H1 (cell line): ENCODE measurements around the gene CCL28.
"Not testable (repeated sequence)": the region's sequence is repeated elsewhere in the genome, so short reads cannot be mapped to it uniquely, and the experiment has no call there.

Source experiments
- BACH1 ChIP-seq: IDR thresholded peaks from 2 replicates; pipeline ENCODE4 v1.6.1; 2012; ENCODE audit warnings: low read length, improper control_type of control experiment
- BRCA1 ChIP-seq: IDR thresholded peaks from 2 replicates; pipeline ENCODE4 v1.6.1; 2012; ENCODE audit warnings: low read depth, low read length, improper control_type of control experiment
- CHD1 ChIP-seq: IDR thresholded peaks from 2 replicates; pipeline ENCODE4 v1.6.1; 2012; ENCODE audit warnings: low read depth, low read length, improper control_type of control experiment
- EP300 ChIP-seq, 2 experiments: IDR thresholded peaks; 1 replicate in 1 of 2; 2 replicates in 1 of 2; pipeline ENCODE4 v1.6.1; 2011 to 2012; ENCODE audit warnings: low read depth in 2 of 2, low read length in 2 of 2, mild to moderate bottlenecking in 2 of 2, borderline replicate concordance in 1 of 2, inconsistent platforms in 1 of 2, moderate library complexity in 1 of 2
- EZH2 ChIP-seq: fragments of 200-600 bp; sonication (generic); IDR thresholded peaks from 2 replicates; pipeline ENCODE4 v1.7.1; 2012; ENCODE audit warnings: low read depth, mild to moderate bottlenecking, moderate library complexity, low read length, inconsistent platforms; ENCODE audit not compliant: severe bottlenecking
- POLR2A ChIP-seq, 2 experiments: IDR thresholded peaks; 1 replicate in 1 of 2; 2 replicates in 1 of 2; pipeline ENCODE4 v1.6.1; 2011; ENCODE audit warnings: low read depth in 2 of 2, low read length in 2 of 2, mild to moderate bottlenecking in 2 of 2; ENCODE audit errors: control extremely low read depth in 1 of 2
- POU5F1 ChIP-seq: IDR thresholded peaks from 2 replicates; pipeline ENCODE4 v1.6.1; 2011; ENCODE audit warnings: low read depth, mild to moderate bottlenecking, low read length, moderate library complexity
- RNF2 ChIP-seq: fragments of 200-900, 300-1000 bp; sonication (generic); IDR thresholded peaks from 2 replicates; pipeline ENCODE4 v1.7.1; 2016; ENCODE audit warnings: borderline replicate concordance, low read depth, mild to moderate bottlenecking, antibody characterized with exemption, low read length; ENCODE audit not compliant: poor library complexity, severe bottlenecking; ENCODE audit errors: missing control alignments
- SP1 ChIP-seq: IDR thresholded peaks from 2 replicates; pipeline ENCODE4 v1.6.1; 2011; ENCODE audit warnings: low read depth, low read length
- SRF ChIP-seq: IDR thresholded peaks from 2 replicates; pipeline ENCODE4 v1.6.1; 2011; ENCODE audit warnings: mild to moderate bottlenecking, low read depth, low read length, moderate library complexity
- TEAD4 ChIP-seq: IDR thresholded peaks from 2 replicates; pipeline ENCODE4 v1.6.1; 2012; ENCODE audit warnings: low read depth, low read length, inconsistent platforms, mixed read lengths
- YY1 ChIP-seq: IDR thresholded peaks from 2 replicates; pipeline ENCODE4 v1.6.1; 2011; ENCODE audit warnings: low read depth, mild to moderate bottlenecking, low read length
- TF ChIP-seq, protein P1 (sequence below), 3 experiments: IDR thresholded peaks; 1 replicate in 2 of 3; 2 replicates in 1 of 3; pipeline versions ENCODE4 v1.5.1 to v1.6.1; 2011; ENCODE audit warnings: low read length in 3 of 3, mild to moderate bottlenecking in 3 of 3, inconsistent platforms in 2 of 3, low read depth in 1 of 3, moderate library complexity in 1 of 3; ENCODE audit not compliant: insufficient read depth in 1 of 3; ENCODE audit errors: control extremely low read depth in 1 of 3

DNA sequence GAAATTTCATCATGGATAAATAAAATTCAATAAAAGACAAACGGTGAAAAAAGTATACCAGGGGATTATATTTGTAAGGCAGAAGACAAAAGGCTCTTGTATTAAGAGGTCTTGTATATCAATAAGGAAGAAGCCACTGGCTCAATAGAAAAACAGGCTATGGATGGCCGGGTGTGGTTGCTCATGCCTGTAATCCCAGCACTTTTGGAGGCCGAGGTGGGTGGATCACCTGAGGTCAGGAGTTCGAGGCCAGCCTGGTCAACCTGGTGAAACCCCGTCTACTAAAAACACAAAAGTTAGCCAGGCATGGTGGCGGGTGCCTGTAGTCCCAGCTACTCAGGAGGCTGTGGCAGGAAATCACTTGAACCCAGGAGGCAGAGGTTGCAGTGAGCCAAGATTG, 10.9 kb upstream of the CCL28 start:
- TF ChIP-seq, protein P1, sequence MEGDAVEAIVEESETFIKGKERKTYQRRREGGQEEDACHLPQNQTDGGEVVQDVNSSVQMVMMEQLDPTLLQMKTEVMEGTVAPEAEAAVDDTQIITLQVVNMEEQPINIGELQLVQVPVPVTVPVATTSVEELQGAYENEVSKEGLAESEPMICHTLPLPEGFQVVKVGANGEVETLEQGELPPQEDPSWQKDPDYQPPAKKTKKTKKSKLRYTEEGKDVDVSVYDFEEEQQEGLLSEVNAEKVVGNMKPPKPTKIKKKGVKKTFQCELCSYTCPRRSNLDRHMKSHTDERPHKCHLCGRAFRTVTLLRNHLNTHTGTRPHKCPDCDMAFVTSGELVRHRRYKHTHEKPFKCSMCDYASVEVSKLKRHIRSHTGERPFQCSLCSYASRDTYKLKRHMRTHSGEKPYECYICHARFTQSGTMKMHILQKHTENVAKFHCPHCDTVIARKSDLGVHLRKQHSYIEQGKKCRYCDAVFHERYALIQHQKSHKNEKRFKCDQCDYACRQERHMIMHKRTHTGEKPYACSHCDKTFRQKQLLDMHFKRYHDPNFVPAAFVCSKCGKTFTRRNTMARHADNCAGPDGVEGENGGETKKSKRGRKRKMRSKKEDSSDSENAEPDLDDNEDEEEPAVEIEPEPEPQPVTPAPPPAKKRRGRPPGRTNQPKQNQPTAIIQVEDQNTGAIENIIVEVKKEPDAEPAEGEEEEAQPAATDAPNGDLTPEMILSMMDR (IDR thresholded peaks at IDR 0.05; ENCODE audit: control extremely low read depth in 1 of 3, insufficient read depth in 1 of 3, low read depth in 1 of 3, low read length in 3 of 3) = not testable (repeated sequence)
- not testable (repeated sequence) for TF ChIP-seq BACH1; EZH2; SP1; CHD1; EP300 (IDR thresholded peaks at IDR 0.05; ENCODE audit: borderline replicate concordance in 1 of 2, low read depth in 2 of 2, low read length in 2 of 2); POLR2A (IDR thresholded peaks at IDR 0.05; ENCODE audit: control extremely low read depth in 1 of 2, low read depth in 2 of 2, low read length in 2 of 2); YY1; SRF; POU5F1; RNF2; TEAD4; BRCA1
